Measurements from ENCODE around the gene RIMOC1. TPM values are rescaled to one million over a fixed set of nuclear protein-coding genes. Genes with fewer than 3 reads are reported as not detected.

The RIMOC1 gene
- 25.1 TPM for total RNA-seq
- long read RNA-seq, full-length matches to known transcripts = 6 of 10 reads
- long read RNA-seq, partial matches to known transcripts = 1 of 10 reads
- long read RNA-seq, other reads (novel, unspliced or antisense) = 3 of 10 reads

- peak; percentile 98 for DNase-seq
- Histone ChIP-seq H3K36me3 (peaks cover 25% of the 10 kb centered on the region), H3K9me3 (no peaks in the 10 kb centered on the region), H3K4me1 (peaks cover 13% of the 10 kb centered on the region), H3K4me3 (peak within 1 kb of the TSS; percentile 80), H3K27me3 (ENCODE audit: low read depth) (no peaks in the 10 kb centered on the region), H3K27ac (peak within 1 kb of the TSS; percentile 88)
- intact Hi-C loops (cut with DNase I) = no loop called here
- TF ChIP-seq CTCF (IDR thresholded peaks at IDR 0.05) = no peak
- ATAC-seq = peak; percentile 100
These were observed at the start of gene RIMOC1 for GRCh38 chr5:41903892-41904799. TSS of gene RIMOC1 (plus strand) at chr5:41904344. CDS start at chr5:41904368, 24 bp downstream.

- ATAC-seq (peak; percentile 86 to 90), DNase-seq (no peak)
- H3K4me1 ChIP-seq = no peaks in the 10 kb centered on the region
- intact Hi-C loops (cut with DNase I) = no loop called here
- H3K27ac ChIP-seq = no peak overlapping the region
- H3K36me3 ChIP-seq = peaks cover 31% of the 10 kb centered on the region
- no peak overlapping the region for H3K4me3 ChIP-seq
- H3K9me3 ChIP-seq = no peaks in the 10 kb centered on the region
- no peaks in the 10 kb centered on the region for H3K27me3 ChIP-seq (ENCODE audit: low read depth)
- TF ChIP-seq CTCF (IDR thresholded peaks at IDR 0.05) = peak; percentile 76
These were observed 47.3 kb upstream of the RIMOC1 start for GRCh38 chr5:41856644-41857491.

- TF ChIP-seq CTCF (IDR thresholded peaks at IDR 0.05) = no peak
- H3K4me1 ChIP-seq = no peaks in the 10 kb centered on the region
- intact Hi-C loops (cut with DNase I) = no loop called here
- no peaks in the 10 kb centered on the region for H3K27me3 ChIP-seq (ENCODE audit: low read depth)
- no peak for ATAC-seq
- H3K4me3 ChIP-seq = no peak overlapping the region
- H3K9me3 ChIP-seq = no peaks in the 10 kb centered on the region
- no peak for DNase-seq
- H3K27ac ChIP-seq = no peak overlapping the region
- peaks cover 27% of the 10 kb centered on the region for H3K36me3 ChIP-seq
These were observed 46.2 kb upstream of the RIMOC1 start for GRCh38 chr5:41857989-41858388.

GRCh38 chr5:41858890-41859289 is 45.3 kb upstream of the RIMOC1 start:
- intact Hi-C loops (cut with DNase I) = no loop called here
- Histone ChIP-seq H3K4me3 (no peak overlapping the region), H3K27ac (no peak overlapping the region), H3K9me3 (no peaks in the 10 kb centered on the region), H3K27me3 (ENCODE audit: low read depth) (no peaks in the 10 kb centered on the region), H3K36me3 (peaks cover 19% of the 10 kb centered on the region), H3K4me1 (no peaks in the 10 kb centered on the region)
- ATAC-seq (no peak), DNase-seq (no peak)
- no peak for TF ChIP-seq CTCF (IDR thresholded peaks at IDR 0.05)

GRCh38 chr5:41863871-41864486 is 40.2 kb upstream of the RIMOC1 start:
- Histone ChIP-seq H3K9me3 (no peaks in the 10 kb centered on the region), H3K4me1 (peaks cover 3% of the 10 kb centered on the region), H3K4me3 (no peak overlapping the region), H3K36me3 (peaks cover 18% of the 10 kb centered on the region), H3K27me3 (ENCODE audit: low read depth) (no peaks in the 10 kb centered on the region), H3K27ac (no peak overlapping the region)
- no peak for ATAC-seq
- TF ChIP-seq CTCF (IDR thresholded peaks at IDR 0.05) = no peak
- DNase-seq = no peak
- intact Hi-C loops (cut with DNase I) = no loop called here
